ENCODE results near the gene GFRA1.

The GFRA1 gene

GRCh38 chr10:116159197-116159596 lies 113.8 kb downstream of the GFRA1 start:
- DNase-seq (ENCODE audit: low read depth in 2 of 2) = no peak

- DNase-seq (ENCODE audit: low read depth in 2 of 2) = no peak
These were observed 115.0 kb downstream of the GFRA1 start for GRCh38 chr10:116158036-116158435.

- no peak for DNase-seq (ENCODE audit: low read depth in 2 of 2)
These were observed 115.5 kb downstream of the GFRA1 start for GRCh38 chr10:116157485-116157884.

GRCh38 chr10:116156819-116157218 lies 116.2 kb downstream of the GFRA1 start:
- no peak for DNase-seq (ENCODE audit: low read depth in 2 of 2)

GRCh38 chr10:116155191-116155590 lies 117.8 kb downstream of the GFRA1 start:
- DNase-seq (ENCODE audit: low read depth in 2 of 2) = no peak

GRCh38 chr10:116154651-116155050 lies 118.4 kb downstream of the GFRA1 start:
- DNase-seq (ENCODE audit: low read depth in 2 of 2) = no peak

GRCh38 chr10:116151076-116151475 lies 121.9 kb downstream of the GFRA1 start:
- DNase-seq (ENCODE audit: low read depth in 2 of 2) = no peak

GRCh38 chr10:116150606-116151005 lies 122.4 kb downstream of the GFRA1 start:
- no peak for DNase-seq (ENCODE audit: low read depth in 2 of 2)

- no peak for DNase-seq (ENCODE audit: low read depth in 2 of 2)
These were observed 125.7 kb downstream of the GFRA1 start for GRCh38 chr10:116147147-116147905.

- DNase-seq (ENCODE audit: low read depth in 2 of 2) = no peak
These were observed 126.5 kb downstream of the GFRA1 start for GRCh38 chr10:116146372-116147140.

- DNase-seq (ENCODE audit: low read depth in 2 of 2) = no peak
These were observed 129.3 kb downstream of the GFRA1 start for GRCh38 chr10:116143673-116144222.

- no peak for DNase-seq (ENCODE audit: low read depth in 2 of 2)
These were observed 131.2 kb downstream of the GFRA1 start for GRCh38 chr10:116141855-116142254.

GRCh38 chr10:116141246-116141645 lies 131.8 kb downstream of the GFRA1 start:
- DNase-seq (ENCODE audit: low read depth in 2 of 2) = no peak

GRCh38 chr10:116139886-116140285 lies 133.1 kb downstream of the GFRA1 start:
- no peak for DNase-seq (ENCODE audit: low read depth in 2 of 2)

- no peak for DNase-seq (ENCODE audit: low read depth in 2 of 2)
These were observed 134.1 kb downstream of the GFRA1 start for GRCh38 chr10:116138897-116139296.

GRCh38 chr10:116136261-116136660 lies 136.7 kb downstream of the GFRA1 start:
- no peak for DNase-seq (ENCODE audit: low read depth in 2 of 2)

GRCh38 chr10:116134322-116134721 lies 138.7 kb downstream of the GFRA1 start:
- no peak for DNase-seq (ENCODE audit: low read depth in 2 of 2)

GRCh38 chr10:116133634-116134033 lies 139.4 kb downstream of the GFRA1 start:
- no peak for DNase-seq (ENCODE audit: low read depth in 2 of 2)

GRCh38 chr10:116132780-116133399 lies 140.1 kb downstream of the GFRA1 start:
- DNase-seq (ENCODE audit: low read depth in 2 of 2) = no peak

- no peak for DNase-seq (ENCODE audit: low read depth in 2 of 2)
These were observed 143.0 kb downstream of the GFRA1 start for GRCh38 chr10:116130006-116130405.

- no peak for DNase-seq (ENCODE audit: low read depth in 2 of 2)
These were observed 145.9 kb downstream of the GFRA1 start for GRCh38 chr10:116126954-116127695.

GRCh38 chr10:116126239-116126638 lies 146.8 kb downstream of the GFRA1 start:
- DNase-seq (ENCODE audit: low read depth in 2 of 2) = no peak
